Ovary (tissue), 10 donors: ENCODE measurements around the gene STBD1. TPM values are rescaled to one million over a fixed set of nuclear protein-coding genes. Genes with fewer than 3 reads are reported as not detected.

ENCODE experiments used
- DNase-seq, 5 donors: peaks; one replicate each; pipeline ENCODE4 v3.0.0-alpha.2; 2019 to 2020
- H3K27ac ChIP-seq, 2 donors: fragments of 200-600 bp; one replicate each; pipeline versions ENCODE4 v1.5.1 to v1.8.0; 2019 to 2022
- H3K27me3 ChIP-seq: fragments of 200-600 bp; one replicate; pipeline ENCODE4 v1.8.0; 2022
- H3K36me3 ChIP-seq: fragments of 200-600 bp; sonication (generic); one replicate; pipeline ENCODE4 v1.5.1; 2019
- H3K4me1 ChIP-seq: one replicate; pipeline ENCODE4 v1.8.1; 2013; ENCODE audit warnings: mild to moderate bottlenecking, moderate library complexity; ENCODE audit not compliant: insufficient read depth
- H3K4me3 ChIP-seq: fragments of 200-600 bp; sonication (generic); one replicate; pipeline ENCODE4 v1.5.1; 2017
- H3K9me3 ChIP-seq, 2 donors: fragments of 200-600 bp in 1 of 2; sonication (generic) in 1 of 2; one replicate each; pipeline versions ENCODE4 v1.5.1 to v1.8.1; 2013 to 2019; ENCODE audit warnings: mild to moderate bottlenecking in 1 of 2, moderate library complexity in 1 of 2
- EP300 ChIP-seq: sonication (generic); formaldehyde crosslinking; IDR thresholded peaks from one replicate; pipeline ENCODE4 v1.6.1; 2017; ENCODE audit warnings: antibody characterized with exemption
- POLR2A ChIP-seq: fragments of 450-650 bp; IDR thresholded peaks from one replicate; pipeline ENCODE4 v1.6.1; 2017; ENCODE audit warnings: antibody characterized with exemption, mild to moderate bottlenecking, moderate library complexity
- whole genome bisulfite sequencing, 3 donors: extraction: QIAGEN DNeasy Blood & Tissue Kit in 1 of 3; methylation state at CpG; one replicate each; pipeline versions ENCODE4 v1.1.5 to v1.1.7; 2013 to 2017; 5-methylcytosine and 5-hydroxymethylcytosine counted together
- intact Hi-C, 4 donors: fragments of 100-400 bp; cut with DNase I; formaldehyde crosslinking; loops; one replicate each; pipeline versions ENCODE4 v1.11.0 to v1.15.1; 2022 to 2023
- long read RNA-seq, 3 donors: library from polyadenylated mRNA in 2 of 3; unstranded in 2 of 3; transcript quantifications; one replicate each; pipeline ENCODE4 v2.0.0 and lab custom pipeline, GENCODE V29; 2021 to 2026
- polyA plus RNA-seq, 2 donors: library from polyadenylated mRNA; stranded (reverse); fragments of 200-250 nt in 1 of 2; fragments of 350-450 nt in 1 of 2; fragmentation: Illumina TruSeq in 1 of 2; extraction: RNeasy Lipid Tissue Mini Kit (QIAGEN cat#74804) in 1 of 2; gene quantifications; one replicate each; pipeline ENCODE4 v1.2.3, GENCODE V29; 2013 to 2014
- total RNA-seq, 7 donors: library from RNA; depleted of rRNA in 2 of 7; stranded (reverse); fragments of >200 nt in 2 of 7; fragmentation: NEBNext Ultra II Directional in 3 of 7; extraction: Animal tissue kit (Norgen Biotek cat#: 25700) in 3 of 7; gene quantifications; one replicate each; pipeline versions ENCODE4 v1.1.0 to v1.2.4, GENCODE V29; 2016 to 2023
- TF ChIP-seq, protein P1 (sequence below), 3 donors: fragments of 450-650 bp in 2 of 3; fragments of 200-600 bp in 1 of 3; IDR thresholded peaks; one replicate each; pipeline versions ENCODE4 v1.5.1 to v1.8.0; 2016 to 2022; ENCODE audit warnings: antibody characterized with exemption in 3 of 3, mild to moderate bottlenecking in 1 of 3
- donor health status: DM: no; HTN: no; CAD: no; lungs with moderate emphysema.
- donor health status: DM: no; HTN: no; CAD: no.
- donor health status: Bipolar disorder and iron deficiency.
- donor health status: DM: yes; HTN: yes; CAD: no.
- donor health status: DM: no; HTN: no; CAD: no.
- donor health status: DM: yes; HTN: yes; CAD: no.

The STBD1 gene
- 1 to 10 TPM; 2.1 to 7.0 (median 4.6) TPM for total RNA-seq
- polyA plus RNA-seq: 1 to 10 TPM; 3.3 to 4.2 TPM
- long read RNA-seq, donor 1, transcript STBD1-201 (2 exons, 3,420 nt): major isoform, 78 of 79 reads
- long read RNA-seq, donor 1, partial matches to known transcripts: 0 of 79 reads
- long read RNA-seq, donor 1, other reads (novel, unspliced or antisense): 1 of 79 reads
- long read RNA-seq, donor 2, partial matches to known transcripts: 0 of 4 reads
- long read RNA-seq, donor 2, other reads (novel, unspliced or antisense): 0 of 4 reads
- long read RNA-seq, donor 3, transcript STBD1-201 (2 exons, 3,420 nt): major isoform, 33 of 35 reads
- long read RNA-seq, donor 3, partial matches to known transcripts: 0 of 35 reads
- long read RNA-seq, donor 3, other reads (novel, unspliced or antisense): 2 of 35 reads

DNA sequence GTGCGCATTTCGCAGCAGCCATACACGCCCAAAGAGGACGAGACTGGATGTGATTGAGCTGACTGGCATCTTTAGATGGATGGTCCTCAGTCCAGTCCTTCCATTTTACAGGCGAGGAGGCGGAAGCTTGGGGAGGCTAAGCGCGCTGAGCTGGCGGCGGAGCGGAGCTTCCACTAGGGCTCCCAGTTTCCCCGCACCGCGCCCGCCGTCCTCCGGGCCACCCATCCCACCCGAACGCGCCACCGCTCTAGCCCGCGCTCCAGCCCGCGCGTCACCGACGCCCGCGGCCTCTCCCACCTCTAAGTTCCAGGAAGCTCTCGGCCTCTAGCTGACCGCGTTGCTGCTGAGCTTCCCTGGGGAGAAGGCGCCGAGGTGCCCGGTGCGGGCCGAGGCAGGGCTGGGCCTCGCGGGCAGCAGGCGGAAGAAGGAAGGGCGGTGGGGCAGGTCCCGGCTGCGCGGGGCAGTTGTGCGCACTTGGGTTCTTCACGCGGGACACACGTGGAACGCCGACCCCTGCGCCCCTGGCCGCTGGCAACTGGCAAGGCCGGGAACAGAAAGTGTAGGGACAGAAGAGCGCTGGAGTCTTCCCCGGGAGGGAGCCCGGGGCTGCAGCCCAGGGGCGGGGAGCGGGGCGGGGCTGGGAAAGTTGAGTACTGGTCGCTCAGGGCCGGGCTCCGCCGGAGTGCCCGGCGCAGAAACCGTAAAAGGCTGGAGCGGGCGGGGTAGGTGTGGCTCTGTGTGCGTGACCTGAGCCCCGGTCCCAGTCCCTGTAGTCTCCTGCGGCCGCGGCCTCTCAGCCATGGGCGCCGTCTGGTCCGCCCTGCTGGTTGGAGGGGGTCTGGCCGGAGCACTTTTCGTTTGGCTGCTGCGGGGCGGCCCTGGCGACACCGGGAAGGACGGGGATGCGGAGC lies at the start of gene STBD1:
STBD1 (plus strand) TSS at position 763 of the 911 bp plus-strand sequence; CDS start at position 800, 37 bp downstream.
- H3K27ac ChIP-seq: peak within 1 kb of the TSS; percentile 57 to 84
- TF ChIP-seq EP300 (no peak), POLR2A (no peak)
- TF ChIP-seq, protein P1, sequence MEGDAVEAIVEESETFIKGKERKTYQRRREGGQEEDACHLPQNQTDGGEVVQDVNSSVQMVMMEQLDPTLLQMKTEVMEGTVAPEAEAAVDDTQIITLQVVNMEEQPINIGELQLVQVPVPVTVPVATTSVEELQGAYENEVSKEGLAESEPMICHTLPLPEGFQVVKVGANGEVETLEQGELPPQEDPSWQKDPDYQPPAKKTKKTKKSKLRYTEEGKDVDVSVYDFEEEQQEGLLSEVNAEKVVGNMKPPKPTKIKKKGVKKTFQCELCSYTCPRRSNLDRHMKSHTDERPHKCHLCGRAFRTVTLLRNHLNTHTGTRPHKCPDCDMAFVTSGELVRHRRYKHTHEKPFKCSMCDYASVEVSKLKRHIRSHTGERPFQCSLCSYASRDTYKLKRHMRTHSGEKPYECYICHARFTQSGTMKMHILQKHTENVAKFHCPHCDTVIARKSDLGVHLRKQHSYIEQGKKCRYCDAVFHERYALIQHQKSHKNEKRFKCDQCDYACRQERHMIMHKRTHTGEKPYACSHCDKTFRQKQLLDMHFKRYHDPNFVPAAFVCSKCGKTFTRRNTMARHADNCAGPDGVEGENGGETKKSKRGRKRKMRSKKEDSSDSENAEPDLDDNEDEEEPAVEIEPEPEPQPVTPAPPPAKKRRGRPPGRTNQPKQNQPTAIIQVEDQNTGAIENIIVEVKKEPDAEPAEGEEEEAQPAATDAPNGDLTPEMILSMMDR (IDR thresholded peaks at IDR 0.05): no peak
- peak within 1 kb of the TSS; percentile 58 for H3K4me3 ChIP-seq
- 0 to 1% (median 1%) methylated on average over 71 to 85 of the region's 85 CpGs for WGBS, 3 donors
- no peaks in the 10 kb centered on the region for H3K36me3 ChIP-seq
- DNase-seq: peak; percentile 60 to 80 (median 74)
- H3K9me3 ChIP-seq: no peaks in the 10 kb centered on the region
- intact Hi-C loops: loop anchor here in 1 of 4 donors (10.0 kb wide), 1 partner anchor 111 kb away; no protein-coding TSS in a partner anchor
- no peaks in the 10 kb centered on the region for H3K27me3 ChIP-seq
- peaks cover 8% of the 10 kb centered on the region for H3K4me1 ChIP-seq

DNA sequence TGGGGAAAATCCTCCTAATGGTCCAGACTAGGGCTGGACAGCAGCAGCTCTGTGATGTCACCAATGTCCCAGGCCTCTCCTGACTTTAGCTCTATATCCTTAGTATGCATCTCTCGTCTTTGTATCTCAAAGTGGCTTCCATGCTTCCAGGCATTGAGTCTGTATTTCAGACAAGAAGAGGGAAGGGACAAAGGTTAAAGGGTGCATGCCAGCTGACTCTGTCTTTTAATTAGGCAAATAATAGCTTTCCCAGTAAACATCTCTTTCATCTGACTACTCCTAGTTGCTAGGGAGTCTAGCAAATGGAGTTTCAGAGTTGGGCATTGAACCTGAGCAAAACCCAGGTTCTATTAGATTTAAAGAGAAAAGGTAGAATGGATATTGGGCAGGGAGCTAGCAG lies 49.6 kb upstream of the STBD1 start:
- intact Hi-C loops: no loop called here
- Histone ChIP-seq H3K9me3 (no peaks in the 10 kb centered on the region), H3K27me3 (no peaks in the 10 kb centered on the region), H3K4me3 (no peak overlapping the region), H3K4me1 (peaks cover 2% of the 10 kb centered on the region), H3K36me3 (no peaks in the 10 kb centered on the region), H3K27ac (no peak overlapping the region)
- 74 to 94% (median 90%) methylated on average over 1 of the region's 1 CpG for WGBS, 3 donors
- no peak for DNase-seq
- TF ChIP-seq, protein P1 (IDR thresholded peaks at IDR 0.05): no peak
- TF ChIP-seq POLR2A (no peak), EP300 (no peak)

DNA sequence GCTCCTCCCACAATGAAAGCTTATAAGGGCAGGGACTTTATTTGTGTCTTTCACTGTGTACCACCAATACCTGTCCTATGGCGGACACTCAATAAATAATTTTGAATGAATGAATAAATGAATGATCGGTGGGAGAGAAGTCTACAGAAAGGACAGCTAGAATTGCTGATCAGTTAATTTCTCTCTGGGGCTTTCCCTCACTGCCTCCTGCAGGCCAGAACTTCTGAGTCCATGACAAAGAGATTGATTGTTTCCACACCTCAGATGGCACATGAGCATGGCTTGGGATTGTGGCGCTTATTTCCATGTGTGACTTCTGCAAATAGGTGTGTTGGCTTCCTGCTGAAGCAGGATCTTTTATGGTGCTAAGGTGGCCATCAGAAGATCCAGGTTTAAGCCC lies 48.7 kb upstream of the STBD1 start:
- H3K4me1 ChIP-seq: no peaks in the 10 kb centered on the region
- intact Hi-C loops: no loop called here
- DNase-seq: no peak
- no peak overlapping the region for H3K4me3 ChIP-seq
- H3K27ac ChIP-seq: no peak overlapping the region
- H3K36me3 ChIP-seq: no peaks in the 10 kb centered on the region
- no peaks in the 10 kb centered on the region for H3K9me3 ChIP-seq
- no peaks in the 10 kb centered on the region for H3K27me3 ChIP-seq
- 95 to 99% (median 95%) methylated on average over 3 of the region's 3 CpGs for WGBS, 3 donors
- TF ChIP-seq EP300 (no peak), POLR2A (no peak)
- TF ChIP-seq, protein P1 (IDR thresholded peaks at IDR 0.05): no peak

DNA sequence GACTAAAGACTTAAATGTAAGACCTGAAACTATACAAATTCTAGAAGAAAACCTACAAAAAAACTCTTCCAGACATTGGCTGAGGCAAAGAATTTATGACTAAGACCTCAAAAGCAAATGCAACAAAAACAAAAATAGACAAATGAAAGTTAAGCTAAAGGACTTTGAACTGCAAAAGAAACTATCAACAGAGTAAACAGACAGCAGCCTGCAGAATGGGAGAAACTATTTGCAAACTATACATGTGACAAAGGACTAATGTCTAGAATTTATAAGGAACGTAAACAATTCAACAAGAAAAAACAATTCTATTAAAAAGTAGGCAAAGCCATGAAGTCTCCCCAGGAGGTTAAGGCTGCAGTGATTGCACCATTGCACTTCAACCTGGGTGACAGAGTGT lies 46.0 kb upstream of the STBD1 start:
- H3K4me1 ChIP-seq: no peaks in the 10 kb centered on the region
- no peaks in the 10 kb centered on the region for H3K27me3 ChIP-seq
- no peaks in the 10 kb centered on the region for H3K36me3 ChIP-seq
- no peak overlapping the region for H3K27ac ChIP-seq
- TF ChIP-seq EP300: no peak
- TF ChIP-seq, protein P1 (IDR thresholded peaks at IDR 0.05): no peak
- no peak for TF ChIP-seq POLR2A
- DNase-seq: no peak
- 0 to 51% (median 46%) methylated on average over 1 of the region's 1 CpG for WGBS, 3 donors
- H3K4me3 ChIP-seq: no peak overlapping the region
- intact Hi-C loops: no loop called here
- no peaks in the 10 kb centered on the region for H3K9me3 ChIP-seq
